Natural killer cell (primary cell): ENCODE measurements around the gene CLDN1. TPM values are rescaled to one million over a fixed set of nuclear protein-coding genes. Genes with fewer than 3 reads are reported as not detected.

ENCODE experiments used
- ATAC-seq, 3 donors: fragments of 150-1000 bp in 2 of 3; fragments of 200-7000 bp in 1 of 3; cut with Tn5 transposase; 1 replicate in 1 of 3; 2 replicates in 2 of 3; pipeline ENCODE4 v1.10.0; 2021; ENCODE audit warnings: mild to moderate bottlenecking in 2 of 3, moderate library complexity in 2 of 3
- DNase-seq, 2 donors: peaks; one replicate each; pipeline versions ENCODE4 v3.0.0 to v3.0.0-alpha.2; 2013 to 2021; ENCODE audit warnings: mixed read lengths in 1 of 2
- H3K27ac ChIP-seq: one replicate; pipeline ENCODE4 v1.5.1; 2013; ENCODE audit warnings: mild to moderate bottlenecking, low read length
- H3K27me3 ChIP-seq: one replicate; pipeline ENCODE4 v1.6.1; 2013; ENCODE audit warnings: low read length; ENCODE audit not compliant: control insufficient read depth, insufficient read depth
- H3K36me3 ChIP-seq: one replicate; pipeline ENCODE4 v1.6.1; 2013; ENCODE audit warnings: low read length; ENCODE audit not compliant: control insufficient read depth, insufficient read depth
- H3K4me1 ChIP-seq: one replicate; pipeline ENCODE4 v1.6.1; 2013; ENCODE audit warnings: low read length; ENCODE audit not compliant: control insufficient read depth, insufficient read depth
- H3K4me3 ChIP-seq: one replicate; pipeline ENCODE4 v1.5.1; 2013; ENCODE audit warnings: low read length
- H3K9me3 ChIP-seq: one replicate; pipeline ENCODE4 v1.6.1; 2013; ENCODE audit warnings: low read length; ENCODE audit not compliant: control insufficient read depth, insufficient read depth
- H3K27ac Mint-ChIP-seq, 2 donors: one replicate each; pipeline ENCODE4 v1.8.0; 2022; ENCODE audit warnings: mild to moderate bottlenecking in 2 of 2, mixed read lengths in 2 of 2, moderate library complexity in 1 of 2
- H3K27me3 Mint-ChIP-seq, 2 donors: one replicate each; pipeline ENCODE4 v1.8.0; 2022; ENCODE audit warnings: low read depth in 2 of 2, mixed read lengths in 2 of 2
- H3K36me3 Mint-ChIP-seq: one replicate; pipeline ENCODE4 v1.8.0; 2022; ENCODE audit warnings: mixed read lengths
- H3K4me1 Mint-ChIP-seq, 2 donors: one replicate each; pipeline ENCODE4 v1.8.0; 2022; ENCODE audit warnings: mixed read lengths in 2 of 2
- H3K4me3 Mint-ChIP-seq: one replicate; pipeline ENCODE4 v1.8.0; 2022; ENCODE audit warnings: mild to moderate bottlenecking, moderate library complexity, mixed read lengths
- H3K9me3 Mint-ChIP-seq, 2 donors: one replicate each; pipeline ENCODE4 v1.8.0; 2022; ENCODE audit warnings: mixed read lengths in 2 of 2
- WGBS: methylation state at CpG from one replicate; pipeline ENCODE4 v1.1.7; 2013; ENCODE audit warnings: missing lambda C conversion rate; ENCODE audit not compliant: insufficient coverage; 5-methylcytosine and 5-hydroxymethylcytosine counted together
- intact Hi-C: fragments of 100-400 bp; cut with micrococcal nuclease; formaldehyde crosslinking; loops from one replicate; pipeline ENCODE4 v1.14.2; 2022
- total RNA-seq, 4 donors: library from RNA; stranded (reverse); fragments of 120-200 nt in 1 of 4; gene quantifications; one replicate each; pipeline versions ENCODE4 v1.2.3 to v1.2.4, GENCODE V29; 2013 to 2022
- TF ChIP-seq, protein P1 (sequence below): fragments of 200-600 bp; IDR thresholded peaks from one replicate; pipeline ENCODE4 v1.8.0; 2022; ENCODE audit warnings: antibody characterized with exemption

The CLDN1 gene
- total RNA-seq, 3 donors from 2014 or later (not counting 1 experiment from before 2014, with no cell fraction given): not detected

DNA sequence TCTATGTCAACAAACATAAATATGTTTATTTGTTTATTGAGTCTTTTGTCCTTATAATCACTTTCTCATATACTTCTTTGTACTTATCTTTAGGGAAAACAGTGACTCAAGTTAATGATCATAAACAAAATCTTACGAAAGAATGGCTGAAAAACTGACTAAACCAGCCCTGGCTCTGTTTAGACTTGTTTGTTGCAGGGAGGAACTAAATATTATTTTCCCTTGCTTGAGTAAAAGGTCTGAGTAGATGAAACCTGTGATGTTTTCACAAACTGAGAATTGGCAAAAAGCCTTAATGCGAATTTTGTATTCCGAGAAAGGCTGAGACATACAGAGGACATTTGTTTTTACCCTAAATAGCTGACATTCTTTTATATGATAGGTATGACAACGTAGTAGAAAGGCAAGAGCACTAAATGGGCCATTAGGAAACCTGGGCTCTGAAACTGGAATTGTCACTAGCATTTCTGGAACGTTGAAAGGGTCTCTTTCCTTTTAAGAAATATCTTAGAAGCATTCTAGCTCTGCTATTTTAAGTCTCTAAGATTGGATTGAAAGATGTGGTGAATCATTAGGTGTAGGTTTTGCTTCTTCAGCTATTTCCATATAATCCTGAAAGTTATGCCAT lies 47.5 kb upstream of the CLDN1 start:
- H3K9me3 Mint-ChIP-seq: peaks cover 2 to 5% of the 10 kb centered on the region in 2 donors
- Histone ChIP-seq H3K27me3 (no peaks in the 10 kb centered on the region), H3K4me3 (no peak overlapping the region), H3K36me3 (no peaks in the 10 kb centered on the region), H3K4me1 (no peaks in the 10 kb centered on the region), H3K27ac (no peak overlapping the region), H3K9me3 (no peaks in the 10 kb centered on the region)
- DNase-seq (no peak), ATAC-seq (no peak)
- no peaks in the 10 kb centered on the region for H3K4me1 Mint-ChIP-seq
- 81% methylated on average over 4 of the region's 5 CpGs for WGBS
- no peak overlapping the region for H3K4me3 Mint-ChIP-seq
- H3K36me3 Mint-ChIP-seq: no peaks in the 10 kb centered on the region
- TF ChIP-seq, protein P1, sequence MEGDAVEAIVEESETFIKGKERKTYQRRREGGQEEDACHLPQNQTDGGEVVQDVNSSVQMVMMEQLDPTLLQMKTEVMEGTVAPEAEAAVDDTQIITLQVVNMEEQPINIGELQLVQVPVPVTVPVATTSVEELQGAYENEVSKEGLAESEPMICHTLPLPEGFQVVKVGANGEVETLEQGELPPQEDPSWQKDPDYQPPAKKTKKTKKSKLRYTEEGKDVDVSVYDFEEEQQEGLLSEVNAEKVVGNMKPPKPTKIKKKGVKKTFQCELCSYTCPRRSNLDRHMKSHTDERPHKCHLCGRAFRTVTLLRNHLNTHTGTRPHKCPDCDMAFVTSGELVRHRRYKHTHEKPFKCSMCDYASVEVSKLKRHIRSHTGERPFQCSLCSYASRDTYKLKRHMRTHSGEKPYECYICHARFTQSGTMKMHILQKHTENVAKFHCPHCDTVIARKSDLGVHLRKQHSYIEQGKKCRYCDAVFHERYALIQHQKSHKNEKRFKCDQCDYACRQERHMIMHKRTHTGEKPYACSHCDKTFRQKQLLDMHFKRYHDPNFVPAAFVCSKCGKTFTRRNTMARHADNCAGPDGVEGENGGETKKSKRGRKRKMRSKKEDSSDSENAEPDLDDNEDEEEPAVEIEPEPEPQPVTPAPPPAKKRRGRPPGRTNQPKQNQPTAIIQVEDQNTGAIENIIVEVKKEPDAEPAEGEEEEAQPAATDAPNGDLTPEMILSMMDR: no peak
- no peak overlapping the region for H3K27ac Mint-ChIP-seq
- H3K27me3 Mint-ChIP-seq: no peaks in the 10 kb centered on the region
- intact Hi-C loops: no loop called here

DNA sequence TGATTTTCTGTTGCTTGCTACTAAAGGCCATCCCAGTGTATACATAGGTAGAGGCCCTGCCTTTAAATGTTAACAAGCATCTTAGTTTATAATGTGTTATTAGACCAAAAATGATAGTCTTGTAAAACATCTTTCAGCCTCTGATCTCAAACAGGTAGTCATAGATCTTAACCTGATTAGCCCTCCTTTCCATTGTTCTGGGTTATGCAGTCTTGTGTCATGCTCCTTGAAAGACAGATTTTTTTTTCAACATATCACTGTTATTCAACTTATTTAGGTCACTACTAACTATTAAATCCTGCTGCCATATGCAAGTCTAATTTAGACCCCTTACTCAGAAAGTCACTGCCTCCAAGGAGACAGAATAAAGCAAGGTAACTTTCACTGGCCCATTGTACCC lies 46.6 kb upstream of the CLDN1 start:
- intact Hi-C loops: no loop called here
- no peak for ATAC-seq
- no peaks in the 10 kb centered on the region for H3K36me3 Mint-ChIP-seq

DNA sequence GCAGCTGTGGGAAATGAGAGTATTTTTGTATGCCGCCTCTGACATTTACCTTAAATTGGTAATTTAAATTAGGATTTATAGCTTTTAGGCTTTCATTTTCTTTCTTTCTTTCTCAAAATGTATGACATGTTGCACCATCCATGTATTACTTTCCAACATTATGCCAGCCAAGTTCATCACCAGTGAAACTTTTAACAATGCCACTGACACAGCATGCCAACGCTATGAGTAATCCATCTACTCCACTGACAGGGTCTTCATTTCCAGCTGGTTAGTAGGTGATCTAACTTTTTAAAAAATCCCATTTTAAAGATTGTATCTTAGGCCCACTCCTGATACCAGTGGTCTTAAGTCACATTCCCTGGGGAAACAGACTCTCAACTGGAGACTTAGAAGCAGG lies 43.9 kb upstream of the CLDN1 start:
- 100% methylated on average over 1 of the region's 2 CpGs for WGBS
- no peak for DNase-seq
- no peak overlapping the region for H3K27ac Mint-ChIP-seq

More for the DNA sequence above, 46.6 kb upstream of the CLDN1 start:
- Histone ChIP-seq H3K4me1 (no peaks in the 10 kb centered on the region), H3K4me3 (no peak overlapping the region), H3K9me3 (no peaks in the 10 kb centered on the region), H3K27me3 (no peaks in the 10 kb centered on the region), H3K36me3 (no peaks in the 10 kb centered on the region), H3K27ac (no peak overlapping the region)
- Mint-ChIP-seq H3K27me3 (no peaks in the 10 kb centered on the region), H3K4me3 (no peak overlapping the region), H3K27ac (no peak overlapping the region), H3K4me1 (no peaks in the 10 kb centered on the region), H3K9me3 (peaks cover 2 to 3% of the 10 kb centered on the region in 2 donors)
- TF ChIP-seq, protein P1: no peak
- no peak for DNase-seq

More for the DNA sequence above, 43.9 kb upstream of the CLDN1 start:
- H3K9me3 ChIP-seq: no peaks in the 10 kb centered on the region
- intact Hi-C loops: no loop called here
- TF ChIP-seq, protein P1: no peak
- H3K4me3 ChIP-seq: no peak overlapping the region
- H3K9me3 Mint-ChIP-seq: peaks cover 3 to 4% of the 10 kb centered on the region in 2 donors
- no peak for ATAC-seq
- H3K4me3 Mint-ChIP-seq: no peak overlapping the region
- H3K27me3 Mint-ChIP-seq: no peaks in the 10 kb centered on the region
- H3K4me1 Mint-ChIP-seq: no peaks in the 10 kb centered on the region
- no peaks in the 10 kb centered on the region for H3K4me1 ChIP-seq
- no peaks in the 10 kb centered on the region for H3K36me3 ChIP-seq
- H3K36me3 Mint-ChIP-seq: no peaks in the 10 kb centered on the region
- no peaks in the 10 kb centered on the region for H3K27me3 ChIP-seq
- no peak overlapping the region for H3K27ac ChIP-seq
